ENCODE data around the gene RANGRF.

GRCh38 chr17:8322061-8322460 is 33.6 kb downstream of the RANGRF start:
- TF ChIP-seq CTCF (IDR thresholded peaks at IDR 0.05; ENCODE audit: borderline replicate concordance, extremely low read depth, low read length, poor library complexity, severe bottlenecking), result no peak
- no peak for TF ChIP-seq EZH2 (IDR thresholded peaks at IDR 0.05; ENCODE audit: borderline replicate concordance, low read depth, low read length, severe bottlenecking)
